AML-193 (cell line): ENCODE data around the gene MSL1.
"Not testable (repeated sequence)": the region's sequence is repeated elsewhere in the genome, so short reads cannot be mapped to it uniquely, and the experiment has no call there.

Experiments
- DNase-seq, 2 experiments: peaks; one replicate each; lab custom pipeline; 2025; lab: John Stamatoyannopoulos, UW

MSL1 gene

DNA sequence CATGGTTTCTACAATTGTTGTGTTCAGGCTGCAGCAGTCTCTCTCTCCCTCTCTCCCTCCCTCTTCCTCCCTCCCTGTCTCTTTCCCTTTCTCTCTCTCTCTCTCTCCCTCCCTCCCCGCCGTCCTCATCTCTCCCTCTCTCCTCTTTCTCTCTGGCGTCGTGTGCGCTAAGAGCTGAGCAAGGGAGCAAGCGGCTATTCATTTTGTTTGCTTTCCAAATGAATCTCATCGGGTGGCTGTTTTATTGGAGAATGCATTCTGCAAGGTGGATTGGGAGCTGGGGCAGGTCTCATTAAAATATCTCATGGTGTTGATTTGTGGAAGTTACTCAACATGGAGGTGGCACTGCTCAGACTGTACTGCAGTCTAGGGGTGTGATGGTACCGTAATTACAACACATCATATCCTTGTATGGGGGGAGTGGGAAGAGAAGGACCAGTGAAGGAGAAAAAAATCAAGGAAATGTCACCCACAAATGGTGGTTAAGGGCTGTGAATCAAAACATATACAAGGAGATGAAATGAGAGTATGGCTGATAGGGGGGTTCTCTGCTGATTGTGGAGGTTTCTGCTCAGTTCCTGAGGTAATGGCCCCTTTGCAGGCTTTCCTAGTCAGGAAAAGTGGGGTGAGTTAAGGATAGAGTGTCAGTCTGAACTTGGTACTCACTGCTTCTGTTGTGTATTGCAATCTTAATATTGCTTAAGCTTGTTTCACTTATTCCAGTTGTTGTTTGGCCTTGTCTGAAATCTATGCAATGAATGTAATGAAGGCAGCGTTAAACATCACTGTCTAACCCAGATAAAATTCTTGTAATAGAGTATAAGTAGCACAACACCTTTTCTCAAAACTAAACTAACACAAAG lies 2.7 kb downstream of the MSL1 start:
- peak; percentile 40 to 46 for DNase-seq

DNA sequence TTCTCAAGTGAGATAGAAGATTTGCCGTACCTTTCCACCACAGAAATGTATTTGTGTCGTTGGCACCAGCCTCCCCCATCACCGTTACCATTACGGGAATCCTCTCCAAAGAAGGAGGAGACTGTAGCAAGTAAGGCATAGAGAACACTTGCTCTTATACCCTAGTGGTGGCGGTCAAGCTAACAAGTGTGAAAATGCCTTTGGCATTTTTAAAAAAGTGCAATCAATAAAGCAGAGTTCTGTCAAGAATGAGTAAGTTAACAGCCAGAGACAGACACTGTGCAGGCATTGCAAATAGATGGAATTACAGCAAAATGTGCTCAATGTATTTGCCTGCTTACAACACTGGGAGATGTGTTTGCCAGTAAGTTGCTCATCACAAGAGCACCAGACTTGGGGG lies 7.7 kb downstream of the MSL1 start:
- DNase-seq = no peak

- peak; percentile 99 for DNase-seq
Observed at GRCh38 chr17:40130352-40131042, 8.7 kb downstream of the MSL1 start.

DNA sequence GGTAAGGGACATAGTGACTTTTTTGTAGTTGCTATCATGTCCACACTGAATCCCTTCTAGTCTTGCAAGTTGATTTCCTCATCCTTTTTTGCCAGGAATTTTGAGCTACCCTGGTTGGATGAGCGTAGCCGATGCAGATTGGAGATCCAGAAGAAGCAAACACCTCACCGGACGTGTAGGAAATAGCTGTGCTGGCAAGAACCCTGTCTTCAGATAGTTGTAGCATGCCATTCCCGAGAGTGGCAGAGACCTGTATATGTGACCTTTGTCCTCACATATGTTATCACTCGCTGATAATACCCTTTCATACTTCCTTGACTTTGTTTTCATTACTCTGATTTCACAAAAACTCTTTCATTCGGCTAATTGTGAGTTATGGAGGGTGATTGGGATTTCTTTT lies 12.4 kb downstream of the MSL1 start:
- DNase-seq = no peak

GRCh38 chr17:40135817-40136216 lies 14.0 kb downstream of the MSL1 start:
- DNase-seq = no peak

- peak in 1 of 2 experiments; percentile 65 for DNase-seq
Observed at GRCh38 chr17:40139566-40140058, 17.8 kb downstream of the MSL1 start.

DNA sequence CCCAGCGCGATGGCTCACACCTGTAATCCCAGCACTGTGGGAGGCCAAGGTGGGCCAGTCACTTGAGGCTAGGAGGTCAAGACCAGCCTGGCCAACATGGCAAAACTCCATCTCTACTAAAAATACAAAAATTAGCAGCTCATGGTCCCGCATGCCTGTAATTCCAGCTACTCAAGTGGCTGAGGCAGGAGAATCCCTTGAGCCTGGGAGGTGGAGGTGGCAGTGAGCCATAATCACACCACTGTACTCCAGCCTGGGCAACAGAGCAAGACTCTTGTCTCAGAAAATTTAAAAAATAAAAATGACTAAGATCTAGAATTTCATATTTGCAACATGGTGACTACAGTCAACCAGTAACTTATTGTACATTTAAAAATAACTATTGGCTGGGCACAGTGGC lies 21.4 kb downstream of the MSL1 start:
- not testable (repeated sequence) for DNase-seq

GRCh38 chr17:40145476-40145875 lies 23.7 kb downstream of the MSL1 start:
- no peak for DNase-seq

DNA sequence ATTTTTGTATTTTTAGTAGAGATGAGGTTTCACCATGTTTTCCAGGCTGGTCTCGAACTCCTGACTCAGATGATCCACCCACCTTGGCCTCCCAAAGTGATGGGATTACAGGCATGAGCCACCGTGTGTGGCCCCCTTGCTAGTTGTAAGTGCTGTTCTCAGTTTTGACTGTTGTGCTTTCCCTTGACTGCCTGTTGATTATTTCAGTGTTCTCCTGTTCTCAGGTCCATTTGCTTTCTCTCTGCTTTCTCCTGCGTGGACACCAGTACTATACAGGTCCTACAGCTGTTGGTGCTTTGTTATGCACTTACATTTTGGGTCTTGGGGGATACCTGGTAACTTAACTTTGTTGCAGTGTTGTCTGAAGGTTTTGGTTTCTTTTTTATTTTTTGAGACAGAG lies 26.8 kb downstream of the MSL1 start:
- no peak for DNase-seq

GRCh38 chr17:40150276-40150675 lies 28.5 kb downstream of the MSL1 start:
- DNase-seq = no peak

DNA sequence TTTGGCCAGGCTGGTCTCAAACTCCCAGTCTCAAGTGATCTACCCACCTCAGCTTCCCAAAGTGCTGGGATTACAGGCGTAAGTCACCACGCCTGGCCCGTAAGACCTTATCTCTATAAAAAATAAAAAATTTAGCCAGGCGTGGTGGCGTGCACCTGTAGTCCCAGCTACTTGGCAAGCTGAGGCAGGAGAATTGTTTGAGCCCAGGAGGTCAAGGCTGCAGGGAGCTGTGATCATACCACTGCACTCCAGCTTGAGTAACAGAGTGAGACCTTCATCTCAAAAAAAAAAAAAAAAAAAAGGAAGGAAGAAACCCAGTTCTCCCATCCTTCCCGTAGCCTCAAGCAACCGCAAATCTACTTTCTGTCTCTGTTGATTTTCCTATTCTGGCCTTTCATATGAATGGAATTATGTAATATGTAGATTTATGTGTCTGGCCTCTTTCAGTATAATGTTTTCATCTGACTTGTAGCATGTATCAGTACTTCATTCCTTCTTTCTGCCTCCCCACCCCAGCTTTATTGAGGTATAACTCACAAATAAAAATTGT lies 29.7 kb downstream of the MSL1 start:
- DNase-seq = no peak

DNA sequence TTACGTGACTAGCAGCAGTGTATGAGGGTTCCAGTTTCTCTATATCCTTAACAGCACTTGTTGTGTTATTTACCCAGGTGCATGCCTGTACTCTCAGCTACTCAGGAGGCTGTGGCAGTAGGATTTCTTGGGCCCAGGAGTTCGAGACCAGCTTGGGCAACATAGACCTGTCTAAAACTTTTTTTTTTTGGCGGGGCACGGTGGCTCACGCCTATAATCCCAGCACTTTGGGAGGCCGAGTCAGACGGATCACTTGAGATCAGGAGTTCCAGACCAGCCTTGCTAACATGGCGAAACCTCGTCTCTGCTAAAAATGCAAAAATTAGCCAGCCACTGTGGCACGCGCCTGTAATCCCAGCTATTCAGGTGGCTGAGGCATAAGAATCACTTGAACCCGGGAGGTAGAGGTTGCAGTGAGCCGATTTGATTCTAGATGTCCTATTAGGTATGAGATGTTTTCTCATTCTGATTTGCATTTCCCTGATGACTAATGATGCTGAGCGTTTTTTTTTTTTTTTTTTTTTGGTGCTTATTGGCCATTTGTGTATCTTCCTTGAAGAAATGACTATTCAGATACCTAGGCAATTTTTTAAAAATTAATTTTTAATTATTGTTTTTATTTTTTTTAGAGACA lies 31.9 kb downstream of the MSL1 start:
- no peak for DNase-seq

DNA sequence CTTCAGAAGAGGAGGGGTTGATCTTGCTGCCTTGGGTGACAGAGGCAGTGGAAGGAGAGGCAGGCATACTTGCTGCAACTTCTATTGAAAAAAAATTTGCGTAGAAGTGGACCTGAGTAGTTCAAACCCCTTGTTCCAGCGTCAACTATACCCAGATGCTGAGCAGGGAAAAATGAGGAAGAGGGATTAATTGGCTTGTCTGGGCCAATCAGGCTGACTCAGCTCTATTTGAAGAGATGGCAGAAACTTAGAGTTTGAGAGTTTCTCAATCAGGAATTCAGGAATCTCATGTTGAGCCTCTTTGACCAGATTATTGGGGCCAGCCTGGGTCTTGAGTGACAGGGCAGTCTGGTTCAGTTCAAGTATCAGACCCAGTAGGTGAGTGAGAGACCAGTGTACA lies 36.2 kb downstream of the MSL1 start:
- DNase-seq = peak; percentile 30 to 40

DNA sequence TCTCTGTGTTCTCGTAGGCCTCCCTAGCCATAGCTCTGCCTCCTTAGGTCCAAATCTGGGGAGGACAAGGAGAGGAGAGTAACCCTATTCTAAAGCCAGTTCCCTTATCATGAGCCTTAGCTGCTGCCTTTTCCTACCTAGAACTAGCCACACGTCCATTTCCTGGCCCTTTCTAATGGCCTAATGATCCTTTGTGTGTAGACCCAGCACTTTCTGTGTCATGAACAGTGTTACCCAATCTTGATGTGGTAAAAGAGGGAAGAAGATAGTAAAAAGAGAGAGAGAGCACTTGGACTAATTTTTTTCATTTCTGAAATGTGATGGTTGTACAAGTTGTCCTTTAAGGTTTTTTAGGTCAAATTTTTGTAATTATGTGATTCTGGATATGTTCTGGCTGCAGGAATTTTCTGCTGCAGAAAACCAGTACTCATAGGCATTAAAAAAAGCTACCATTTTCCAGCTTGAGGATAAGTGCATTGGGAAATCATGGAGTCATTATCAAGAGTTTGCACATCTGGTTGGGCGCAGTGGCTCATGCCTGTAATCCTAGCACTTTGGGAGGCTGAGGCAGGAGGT lies 36.8 kb downstream of the MSL1 start:
- DNase-seq = peak; percentile 77 to 83

DNA sequence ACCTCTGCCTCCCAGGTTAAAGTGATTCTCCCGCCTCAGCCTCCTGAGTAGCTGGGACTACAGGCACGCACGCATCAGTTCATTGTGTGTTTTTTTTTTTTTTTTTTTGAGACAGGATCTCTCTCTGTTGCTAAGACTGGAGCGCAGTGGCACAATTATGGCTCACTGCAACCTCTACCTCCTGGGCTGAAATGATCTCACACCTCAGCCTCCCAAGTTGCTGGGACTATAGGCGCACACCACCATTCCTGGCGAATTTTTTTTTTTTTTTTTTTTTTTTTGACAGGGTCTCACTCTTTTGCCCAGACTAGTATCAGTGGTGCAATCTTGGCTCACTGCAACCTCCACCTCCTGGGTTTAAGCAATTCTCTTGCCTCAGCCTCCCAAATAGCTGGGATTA lies 37.7 kb downstream of the MSL1 start:
- no peak for DNase-seq

- DNase-seq = no peak
Observed at GRCh38 chr17:40167685-40168261, 46.0 kb downstream of the MSL1 start.

GRCh38 chr17:40168262-40168832 lies 46.6 kb downstream of the MSL1 start:
- peak; percentile 77 to 81 for DNase-seq

DNA sequence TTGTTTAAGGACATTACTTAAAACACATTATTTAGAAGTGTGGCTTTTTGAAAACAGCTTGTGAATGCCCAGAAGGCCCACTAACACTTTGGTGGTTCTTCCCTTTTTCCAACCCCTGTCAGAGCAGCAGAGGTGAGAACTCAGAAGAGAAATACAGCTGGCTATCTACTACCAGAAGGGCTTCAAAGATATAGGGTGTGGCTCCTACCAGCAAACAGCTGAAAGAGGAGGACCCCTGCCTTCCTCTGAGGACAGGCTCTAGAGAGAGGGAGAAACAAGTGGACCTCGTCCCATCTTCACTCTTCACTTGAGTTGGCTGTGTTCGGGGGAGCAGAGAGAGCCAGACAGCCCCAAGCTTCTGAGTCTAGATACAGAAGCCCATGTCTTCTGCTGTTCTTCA lies 48.6 kb downstream of the MSL1 start:
- no peak for DNase-seq

DNA sequence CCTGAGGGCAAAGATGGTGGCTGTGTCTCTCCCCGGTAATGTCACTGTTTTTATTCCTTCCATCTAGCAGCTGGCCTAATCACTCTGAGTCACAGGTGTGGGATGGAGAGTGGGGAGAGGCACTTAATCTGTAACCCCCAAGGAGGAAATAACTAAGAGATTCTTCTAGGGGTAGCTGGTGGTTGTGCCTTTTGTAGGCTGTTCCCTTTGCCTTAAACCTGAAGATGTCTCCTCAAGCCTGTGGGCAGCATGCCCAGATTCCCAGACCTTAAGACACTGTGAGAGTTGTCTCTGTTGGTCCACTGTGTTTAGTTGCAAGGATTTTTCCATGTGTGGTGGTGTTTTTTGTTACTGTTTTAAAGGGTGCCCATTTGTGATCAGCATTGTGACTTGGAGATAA lies 50.0 kb downstream of the MSL1 start:
- no peak for DNase-seq

- DNase-seq = no peak
Observed at GRCh38 chr17:40173091-40173777, 51.5 kb downstream of the MSL1 start.

DNA sequence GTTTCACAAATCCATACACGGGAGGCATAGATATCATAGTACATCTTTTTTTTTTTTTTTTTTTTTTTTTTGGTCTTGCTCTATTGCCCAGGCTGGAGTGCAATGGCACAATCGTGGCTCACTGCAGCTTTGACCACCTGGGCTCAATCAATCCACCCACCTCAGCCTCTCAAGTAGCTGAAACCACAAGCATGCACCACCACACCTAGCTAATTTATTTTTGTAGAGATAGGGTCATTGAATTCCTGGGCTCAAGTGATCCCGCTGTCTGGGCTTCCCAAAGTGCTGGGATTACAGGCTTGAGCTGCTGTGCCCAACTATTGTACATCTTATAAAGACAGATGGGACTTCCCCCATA lies 52.0 kb downstream of the MSL1 start:
- no peak for DNase-seq
